ENCODE data around the gene PPP2R5C.

PPP2R5C gene

DNA sequence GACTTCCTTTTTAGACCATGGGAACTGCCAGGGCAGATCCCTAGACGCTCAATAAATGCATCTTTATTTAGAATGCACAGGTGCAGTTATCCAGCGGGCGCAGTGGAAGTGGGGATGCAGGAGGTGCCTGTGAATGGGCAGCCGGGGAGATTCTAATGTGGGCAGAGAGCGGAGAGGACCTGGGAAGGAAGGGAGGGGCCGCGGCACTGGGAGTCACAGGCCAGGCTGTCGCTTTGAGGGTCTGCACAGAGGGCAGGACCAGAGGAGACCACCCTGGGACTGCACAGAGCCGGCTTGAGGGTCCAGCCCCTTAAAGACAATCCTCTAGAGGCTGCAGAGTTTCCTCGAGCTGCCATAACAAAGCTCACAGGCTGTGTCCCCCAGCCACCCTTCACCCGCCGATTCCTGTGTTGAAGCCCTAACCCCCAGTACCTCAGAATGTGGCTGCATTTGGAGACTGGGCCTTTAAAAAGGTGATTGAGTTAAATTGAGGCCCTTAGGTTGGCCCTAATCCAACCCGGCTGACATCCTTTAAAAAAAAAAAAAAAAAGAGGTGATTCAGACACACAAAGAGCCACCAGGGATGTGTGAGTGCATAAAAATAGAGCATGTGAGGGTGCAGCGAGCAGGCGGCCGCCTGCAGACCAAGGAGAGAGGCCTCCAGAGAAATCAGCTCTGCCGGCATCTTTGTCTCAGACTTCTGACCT is 44.4 kb upstream of the PPP2R5C start:
- DNase-seq (ENCODE audit: low read depth): no peak
- TF ChIP-seq, protein P1, sequence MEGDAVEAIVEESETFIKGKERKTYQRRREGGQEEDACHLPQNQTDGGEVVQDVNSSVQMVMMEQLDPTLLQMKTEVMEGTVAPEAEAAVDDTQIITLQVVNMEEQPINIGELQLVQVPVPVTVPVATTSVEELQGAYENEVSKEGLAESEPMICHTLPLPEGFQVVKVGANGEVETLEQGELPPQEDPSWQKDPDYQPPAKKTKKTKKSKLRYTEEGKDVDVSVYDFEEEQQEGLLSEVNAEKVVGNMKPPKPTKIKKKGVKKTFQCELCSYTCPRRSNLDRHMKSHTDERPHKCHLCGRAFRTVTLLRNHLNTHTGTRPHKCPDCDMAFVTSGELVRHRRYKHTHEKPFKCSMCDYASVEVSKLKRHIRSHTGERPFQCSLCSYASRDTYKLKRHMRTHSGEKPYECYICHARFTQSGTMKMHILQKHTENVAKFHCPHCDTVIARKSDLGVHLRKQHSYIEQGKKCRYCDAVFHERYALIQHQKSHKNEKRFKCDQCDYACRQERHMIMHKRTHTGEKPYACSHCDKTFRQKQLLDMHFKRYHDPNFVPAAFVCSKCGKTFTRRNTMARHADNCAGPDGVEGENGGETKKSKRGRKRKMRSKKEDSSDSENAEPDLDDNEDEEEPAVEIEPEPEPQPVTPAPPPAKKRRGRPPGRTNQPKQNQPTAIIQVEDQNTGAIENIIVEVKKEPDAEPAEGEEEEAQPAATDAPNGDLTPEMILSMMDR (conservative IDR thresholded peaks at IDR 0.05; ENCODE audit: low read length): no peak
- H3K4me3 ChIP-seq (ENCODE audit: low read length): no peak overlapping the region

- no peak for DNase-seq (ENCODE audit: low read depth)
- TF ChIP-seq, protein P1 (conservative IDR thresholded peaks at IDR 0.05; ENCODE audit: low read length): no peak
- H3K4me3 ChIP-seq (ENCODE audit: low read length): no peak overlapping the region
Observed at GRCh38 chr14:101717663-101718490, 43.6 kb upstream of the PPP2R5C start.

DNA sequence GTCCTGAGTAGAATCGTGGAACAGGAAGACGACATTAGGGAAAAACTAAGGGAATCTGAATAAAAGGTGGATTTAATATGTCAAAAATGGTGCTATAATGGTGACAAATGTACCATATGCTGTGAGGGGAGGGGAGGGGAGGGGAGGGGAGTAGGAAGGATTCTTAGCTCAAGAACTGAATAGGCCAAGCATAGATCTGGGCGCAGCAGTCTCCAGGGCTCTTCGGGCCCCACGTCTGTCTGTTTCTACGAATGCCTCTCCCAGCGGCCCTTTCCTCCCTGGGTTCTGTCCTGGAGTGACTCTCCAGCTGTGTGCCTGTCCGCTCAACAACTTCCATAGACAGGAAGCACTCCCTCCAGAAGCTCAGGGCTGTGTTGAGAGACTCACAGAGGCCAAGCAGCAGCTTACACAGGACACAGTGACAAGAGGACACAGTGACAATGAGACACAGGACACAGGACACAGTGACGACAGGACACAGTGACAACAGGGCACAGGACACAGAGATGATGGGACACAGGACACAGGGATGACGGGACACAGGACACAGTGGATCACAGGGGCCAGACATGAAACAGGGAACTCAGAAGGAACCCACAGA is 42.4 kb upstream of the PPP2R5C start:
- H3K4me3 ChIP-seq (ENCODE audit: low read length): no peak overlapping the region
- TF ChIP-seq, protein P1 (conservative IDR thresholded peaks at IDR 0.05; ENCODE audit: low read length): no peak
- DNase-seq (ENCODE audit: low read depth): no peak

DNA sequence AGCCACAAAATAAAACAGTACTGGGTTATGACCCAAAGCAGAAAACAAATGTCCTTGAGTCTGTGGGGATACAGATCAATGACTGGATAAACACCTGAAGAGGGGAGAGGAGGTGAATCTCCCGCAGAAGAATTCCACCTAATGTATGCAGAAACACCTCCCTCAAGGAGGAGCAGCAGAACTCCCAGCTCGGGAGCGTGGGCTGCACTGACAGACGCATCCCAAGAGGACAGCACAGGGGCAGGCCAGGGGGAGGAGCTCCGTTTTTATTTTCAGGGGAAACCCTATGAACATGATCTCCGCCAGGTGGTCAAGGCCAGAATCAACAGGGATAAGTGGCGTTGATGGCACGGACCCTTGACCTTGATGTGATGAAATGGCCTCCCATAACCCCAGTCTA is 41.8 kb upstream of the PPP2R5C start:
- no peak for DNase-seq (ENCODE audit: low read depth)
- TF ChIP-seq, protein P1 (conservative IDR thresholded peaks at IDR 0.05; ENCODE audit: low read length): no peak

GRCh38 chr14:101721111-101721510 is 40.4 kb upstream of the PPP2R5C start:
- TF ChIP-seq, protein P1 (conservative IDR thresholded peaks at IDR 0.05; ENCODE audit: low read length): no peak
- H3K4me3 ChIP-seq (ENCODE audit: low read length): no peak overlapping the region
- no peak for DNase-seq (ENCODE audit: low read depth)

More for the DNA sequence above, 41.8 kb upstream of the PPP2R5C start:
- no peak overlapping the region for H3K4me3 ChIP-seq (ENCODE audit: low read length)

GRCh38 chr14:101721951-101722661 is 39.4 kb upstream of the PPP2R5C start:
- DNase-seq (ENCODE audit: low read depth): peak; percentile 54
- H3K4me3 ChIP-seq (ENCODE audit: low read length): no peak overlapping the region

More at GRCh38 chr14:101721951-101722661, 39.4 kb upstream of the PPP2R5C start:
- TF ChIP-seq, protein P1 (conservative IDR thresholded peaks at IDR 0.05; ENCODE audit: low read length): no peak
